ENCODE results near the gene FST. TPM values are rescaled to one million over a fixed set of nuclear protein-coding genes. Genes with fewer than 3 reads are reported as not detected.

The FST gene
- total and polyA plus RNA-seq, 2 of the 8 experiments (the other 6 are each of a cell fraction or from before 2014, with no cell fraction given), result 16.6 to 17.5 TPM

DNA sequence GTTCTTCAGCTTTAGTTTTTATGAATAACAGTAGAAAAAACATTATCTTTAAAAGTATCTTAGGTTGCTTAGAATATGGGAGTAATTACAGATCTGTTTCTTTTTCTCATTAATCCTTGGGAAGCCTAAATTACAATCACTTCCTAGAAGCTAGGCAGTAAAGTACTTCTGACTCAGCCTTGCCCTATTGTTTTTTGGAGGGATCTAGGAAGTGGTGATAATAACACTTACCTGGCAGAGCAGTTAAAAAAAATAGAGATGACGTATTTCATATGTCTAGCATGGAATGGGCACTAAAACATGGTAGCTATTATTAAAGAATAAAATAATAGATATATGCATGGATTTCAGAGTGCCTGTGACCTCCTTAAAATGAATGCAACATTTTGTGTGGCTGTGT lies 8.2 kb upstream of the FST start:
- Histone ChIP-seq H2BK15ac (ENCODE audit: low read length) (no peak overlapping the region), H3K56ac (replicated peaks; ENCODE audit: insufficient read length, low read depth, low read length) (no peak overlapping the region), H3K36me3 (ENCODE audit: control insufficient read depth in 2 of 4, insufficient read depth in 4 of 4, low read length in 3 of 4) (no peaks in the 10 kb centered on the region), H3K9me3 (ENCODE audit: insufficient read depth in 2 of 2, low read depth in 1 of 2, low read length in 1 of 2) (no peaks in the 10 kb centered on the region), H2AFZ (ENCODE audit: low read length) (no peak overlapping the region), H3K23me2 (ENCODE audit: low read depth, low read length) (no peaks in the 10 kb centered on the region), H3K4ac (replicated peaks; ENCODE audit: insufficient read length, low read depth, low read length) (no peak overlapping the region), H3K4me2 (ENCODE audit: insufficient read depth in 1 of 2, low read depth in 2 of 2, low read length in 2 of 2) (no peak overlapping the region), H2AK5ac (ENCODE audit: low read depth, low read length) (no peak overlapping the region), H3K79me1 (ENCODE audit: low read depth, low read length) (no peaks in the 10 kb centered on the region), H3K18ac (ENCODE audit: extremely low read depth, low read length) (no peak overlapping the region), H3K27me3 (replicated peaks in 1 of 4; ENCODE audit: control insufficient read depth in 3 of 4, extremely low read depth in 1 of 4, insufficient read depth in 3 of 4, low read length in 3 of 4) (no peaks in the 10 kb centered on the region), H2BK5ac (ENCODE audit: low read depth, low read length) (no peak overlapping the region), H4K91ac (replicated peaks; ENCODE audit: insufficient read length, low read length) (no peak overlapping the region), H2BK20ac (ENCODE audit: low read length) (no peak overlapping the region), H2BK120ac (replicated peaks; ENCODE audit: low read depth, low read length) (no peak overlapping the region), H3K23ac (ENCODE audit: insufficient read length) (no peak overlapping the region), H3K79me2 (ENCODE audit: control insufficient read depth in 1 of 2, insufficient read depth in 2 of 2, low read length in 2 of 2) (no peaks in the 10 kb centered on the region), H4K20me1 (replicated peaks in 1 of 2; ENCODE audit: control insufficient read depth in 1 of 2, insufficient read depth in 2 of 2, low read length in 2 of 2) (no peaks in the 10 kb centered on the region), H3K14ac (ENCODE audit: insufficient read length) (no peak overlapping the region), H2BK12ac (ENCODE audit: low read depth, low read length) (no peak overlapping the region), H3K9ac (replicated peaks in 1 of 4; ENCODE audit: extremely low read depth in 1 of 4, low read depth in 3 of 4, low read length in 3 of 4) (no peak overlapping the region), H4K5ac (ENCODE audit: insufficient read length, low read depth, low read length) (no peak overlapping the region), H3K4me3 (ENCODE audit: extremely low read depth in 1 of 4, insufficient read depth in 2 of 4, low read depth in 3 of 4, low read length in 4 of 4) (no peak overlapping the region), H3K27ac (ENCODE audit: low read depth, low read length) (no peak overlapping the region), H4K8ac (ENCODE audit: extremely low read depth, insufficient read depth, low read length) (no peak overlapping the region), H3K4me1 (replicated peaks in 1 of 4; ENCODE audit: control insufficient read depth in 3 of 4, insufficient read depth in 4 of 4, low read length in 3 of 4) (no peaks in the 10 kb centered on the region)
- ChIA-PET CTCF (ENCODE audit: partially characterized antibody) (interaction anchor here (1.3 kb wide), 1 partner anchor 772 kb away, joined by 4 read pairs; no protein-coding TSS in a partner anchor), POLR2A (ENCODE audit: partially characterized antibody) (no interaction called here)
- FAIRE-seq (no peak), DNase-seq (ENCODE audit: low read depth in 1 of 2, low spot score in 2 of 2) (no peak)
- WGBS, 2 experiments (ENCODE audit: extremely low coverage in 1 of 2, insufficient coverage in 1 of 2, insufficient read length in 1 of 2, insufficient replicate concordance in 2 of 2, low coverage in 1 of 2, low lambda C conversion rate in 2 of 2, missing lambda C conversion rate in 1 of 2), result 88% methylated on average over 1 of the region's 1 CpG; no CpG with 5 or more reads in 1 of the 2 experiments
- no peak for TF ChIP-seq SP4 (IDR thresholded peaks at IDR 0.05; ENCODE audit: low read length)
